Endodermal cell (in vitro differentiated cells): Measurements from ENCODE around the gene EPHB1. TPM values are rescaled to one million over a fixed set of nuclear protein-coding genes. Genes with fewer than 3 reads are reported as not detected.
"Not testable (repeated sequence)": the region's sequence is repeated elsewhere in the genome, so short reads cannot be mapped to it uniquely, and the experiment has no call there.

ENCODE experiments used
- DNase-seq: peaks from one replicate; pipeline ENCODE4 v3.0.0-alpha.2; 2017
- H3K27ac ChIP-seq: 2 replicates; pipeline ENCODE4 v1.5.1; 2013; ENCODE audit warnings: mild to moderate bottlenecking, low read depth, low read length, moderate library complexity
- H3K27me3 ChIP-seq: 2 replicates; pipeline ENCODE4 v1.6.1; 2013; ENCODE audit warnings: mild to moderate bottlenecking, low read length, moderate library complexity; ENCODE audit not compliant: insufficient read depth, control insufficient read depth, poor library complexity, severe bottlenecking
- H3K36me3 ChIP-seq: 2 replicates; pipeline ENCODE4 v1.7.0; 2013; ENCODE audit warnings: mild to moderate bottlenecking, low read length, moderate library complexity; ENCODE audit not compliant: control insufficient read depth, insufficient read depth
- H3K4me1 ChIP-seq: one replicate; pipeline ENCODE4 v1.7.0; 2013; ENCODE audit warnings: low read length; ENCODE audit not compliant: control insufficient read depth, insufficient read depth
- H3K4me3 ChIP-seq: 2 replicates; pipeline ENCODE4 v1.5.1; 2013; ENCODE audit warnings: mild to moderate bottlenecking, low read length, moderate library complexity
- H3K9ac ChIP-seq: 2 replicates; pipeline ENCODE4 v1.6.1; 2013; ENCODE audit warnings: mild to moderate bottlenecking, low read length, moderate library complexity; ENCODE audit not compliant: poor library complexity, severe bottlenecking; ENCODE audit errors: extremely low read depth
- H3K9me3 ChIP-seq: 2 replicates; pipeline ENCODE4 v1.6.1; 2013; ENCODE audit warnings: mild to moderate bottlenecking, low read length, moderate library complexity; ENCODE audit not compliant: control insufficient read depth
- H3K27ac Mint-ChIP-seq: 2 replicates; pipeline ENCODE4 v1.8.0; 2020; ENCODE audit warnings: mixed read lengths
- H3K27me3 Mint-ChIP-seq: 2 replicates; pipeline ENCODE4 v1.8.0; 2021; ENCODE audit warnings: mild to moderate bottlenecking, mixed read lengths; ENCODE audit not compliant: insufficient read depth
- H3K36me3 Mint-ChIP-seq: 2 replicates; pipeline ENCODE4 v1.8.0; 2020; ENCODE audit warnings: low read depth, mixed read lengths
- H3K4me1 Mint-ChIP-seq: 2 replicates; pipeline ENCODE4 v1.8.0; 2020; ENCODE audit warnings: mixed read lengths
- H3K4me3 Mint-ChIP-seq: 2 replicates; pipeline ENCODE4 v1.8.0; 2020; ENCODE audit warnings: mild to moderate bottlenecking, moderate library complexity, mixed read lengths
- H3K9me3 Mint-ChIP-seq: 2 replicates; pipeline ENCODE4 v1.8.0; 2020; ENCODE audit warnings: mild to moderate bottlenecking, mixed read lengths
- CTCF ChIP-seq: fragments of 200-600 bp; sonication (generic); conservative IDR thresholded peaks from 2 replicates; pipeline ENCODE4 v1.5.0; 2021; ENCODE audit warnings: antibody characterized with exemption, mild to moderate bottlenecking
- WGBS, 2 experiments: methylation state at CpG; one replicate each; pipeline versions ENCODE4 v1.1.5 to v1.1.7; 2013; ENCODE audit warnings: missing lambda C conversion rate in 2 of 2, mixed read lengths in 1 of 2; ENCODE audit not compliant: insufficient coverage in 1 of 2, insufficient read length in 1 of 2; 5-methylcytosine and 5-hydroxymethylcytosine counted together
- total RNA-seq, 2 donors: library from RNA; stranded (reverse); fragmentation: NEBNext Ultra II Directional in 1 of 2; extraction: Animal tissue kit (Norgen Biotek cat#: 25700) in 1 of 2; gene quantifications; 2 replicates in 1 of 2; 3 replicates in 1 of 2; pipeline ENCODE4 v1.2.1, GENCODE V29; 2021

The EPHB1 gene
- total RNA-seq, 2 donors from 2014 or later = 2.9 to 3.6 TPM

- Histone ChIP-seq H3K9ac (no peak overlapping the region), H3K4me1 (no peaks in the 10 kb centered on the region), H3K4me3 (no peak overlapping the region), H3K27me3 (peaks cover 27% of the 10 kb centered on the region), H3K9me3 (no peaks in the 10 kb centered on the region), H3K36me3 (no peaks in the 10 kb centered on the region), H3K27ac (peak overlapping the region; percentile 34)
- Mint-ChIP-seq H3K27ac (no peak overlapping the region), H3K9me3 (peaks cover 3% of the 10 kb centered on the region), H3K4me3 (no peak overlapping the region), H3K27me3 (peaks cover 18% of the 10 kb centered on the region), H3K36me3 (no peaks in the 10 kb centered on the region), H3K4me1 (peaks cover 14% of the 10 kb centered on the region)
- WGBS, 2 experiments = 50 to 54% methylated on average over 1 to 2 of the region's 2 CpGs
- TF ChIP-seq CTCF = no peak
- peak; percentile 48 for DNase-seq
Observed at GRCh38 chr3:134970895-134971294, 175.8 kb downstream of the EPHB1 start.

DNA sequence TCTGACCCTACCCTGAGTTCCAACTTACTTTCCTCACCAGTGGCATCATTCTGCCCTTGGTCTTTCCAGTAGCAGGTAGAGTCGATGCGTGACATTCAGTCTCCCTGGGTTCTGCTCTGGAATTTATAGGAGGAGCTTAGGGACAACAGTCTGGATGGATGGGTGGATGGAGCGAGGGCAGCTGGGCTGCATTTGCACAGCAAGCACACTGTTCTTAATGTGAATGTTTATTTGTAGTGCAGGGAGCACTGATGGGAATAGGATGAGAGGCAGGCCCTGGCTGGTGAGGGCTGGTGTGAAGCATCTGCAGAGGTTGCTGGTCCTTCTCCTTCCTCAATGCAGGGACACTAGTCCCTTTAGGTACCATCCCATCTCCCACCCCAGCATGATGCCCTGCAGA lies 176.2 kb downstream of the EPHB1 start:
- no peaks in the 10 kb centered on the region for H3K4me1 ChIP-seq
- WGBS, 2 experiments = 73 to 91% methylated on average over 3 of the region's 3 CpGs

DNA sequence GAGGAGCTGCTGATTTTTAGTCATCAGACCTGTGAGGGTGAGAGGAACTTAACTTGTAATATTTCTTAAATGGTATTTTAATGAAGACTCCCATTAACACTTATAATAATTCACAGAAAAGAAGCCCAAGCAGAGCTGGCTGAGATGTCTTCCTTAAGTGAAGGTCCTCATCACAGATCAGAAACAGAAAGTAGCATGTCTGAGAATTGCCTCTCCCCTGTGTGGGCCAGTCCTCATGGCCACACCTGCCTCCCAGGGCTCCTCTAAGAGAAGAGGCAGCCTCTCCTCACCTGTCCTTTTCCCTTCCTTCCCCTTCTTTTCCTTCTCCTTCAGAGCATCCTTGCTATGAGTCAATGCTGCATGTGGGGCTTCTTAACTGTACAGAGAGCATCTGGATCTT lies 176.8 kb downstream of the EPHB1 start:
- Mint-ChIP-seq H3K27me3 (peaks cover 16% of the 10 kb centered on the region), H3K4me1 (peaks cover 23% of the 10 kb centered on the region)
- not testable (repeated sequence) for H3K9ac ChIP-seq, DNase-seq, H3K4me3 ChIP-seq, H3K9me3 ChIP-seq, H3K4me3 Mint-ChIP-seq, H3K36me3 Mint-ChIP-seq, H3K36me3 ChIP-seq, H3K4me1 ChIP-seq, H3K9me3 Mint-ChIP-seq, H3K27ac ChIP-seq, H3K27ac Mint-ChIP-seq
- H3K27me3 ChIP-seq = peaks cover 30% of the 10 kb centered on the region

More for the DNA sequence above, 176.2 kb downstream of the EPHB1 start:
- no peak overlapping the region for H3K4me3 ChIP-seq
- H3K36me3 Mint-ChIP-seq = no peaks in the 10 kb centered on the region
- no peak overlapping the region for H3K9ac ChIP-seq
- DNase-seq = peak; percentile 52
- no peaks in the 10 kb centered on the region for H3K36me3 ChIP-seq
- peaks cover 16% of the 10 kb centered on the region for H3K27me3 Mint-ChIP-seq
- no peak overlapping the region for H3K27ac Mint-ChIP-seq
- no peak overlapping the region for H3K27ac ChIP-seq
- H3K9me3 Mint-ChIP-seq = peaks cover 3% of the 10 kb centered on the region
- no peaks in the 10 kb centered on the region for H3K9me3 ChIP-seq
- H3K4me1 Mint-ChIP-seq = peaks cover 17% of the 10 kb centered on the region
- H3K4me3 Mint-ChIP-seq = no peak overlapping the region
- no peak for TF ChIP-seq CTCF
- H3K27me3 ChIP-seq = peaks cover 30% of the 10 kb centered on the region

- H3K9ac ChIP-seq = no peak overlapping the region
- WGBS, 2 experiments = 90 to 100% methylated on average over 1 to 2 of the region's 2 CpGs
- Mint-ChIP-seq H3K9me3 (peaks cover 3% of the 10 kb centered on the region), H3K36me3 (no peaks in the 10 kb centered on the region), H3K27ac (no peak overlapping the region), H3K27me3 (peaks cover 24% of the 10 kb centered on the region), H3K4me3 (no peak overlapping the region), H3K4me1 (peaks cover 23% of the 10 kb centered on the region)
- no peak overlapping the region for H3K27ac ChIP-seq
- H3K27me3 ChIP-seq = peaks cover 41% of the 10 kb centered on the region
- no peak for DNase-seq
- no peaks in the 10 kb centered on the region for H3K9me3 ChIP-seq
- no peaks in the 10 kb centered on the region for H3K4me1 ChIP-seq
- H3K4me3 ChIP-seq = no peak overlapping the region
- H3K36me3 ChIP-seq = no peaks in the 10 kb centered on the region
- no peak for TF ChIP-seq CTCF
Observed at GRCh38 chr3:134972836-134973455, 177.9 kb downstream of the EPHB1 start.
